NK-92 (cell line): Measurements from ENCODE around the gene ARHGAP11A.

Experiments
- DNase-seq: peaks from one replicate; lab custom pipeline; 2025; ENCODE audit not compliant: unreplicated experiment; lab: John Stamatoyannopoulos, UW

ARHGAP11A gene

GRCh38 chr15:32683906-32684584, 68.7 kb downstream of the ARHGAP11A start:
- no peak for DNase-seq

DNA sequence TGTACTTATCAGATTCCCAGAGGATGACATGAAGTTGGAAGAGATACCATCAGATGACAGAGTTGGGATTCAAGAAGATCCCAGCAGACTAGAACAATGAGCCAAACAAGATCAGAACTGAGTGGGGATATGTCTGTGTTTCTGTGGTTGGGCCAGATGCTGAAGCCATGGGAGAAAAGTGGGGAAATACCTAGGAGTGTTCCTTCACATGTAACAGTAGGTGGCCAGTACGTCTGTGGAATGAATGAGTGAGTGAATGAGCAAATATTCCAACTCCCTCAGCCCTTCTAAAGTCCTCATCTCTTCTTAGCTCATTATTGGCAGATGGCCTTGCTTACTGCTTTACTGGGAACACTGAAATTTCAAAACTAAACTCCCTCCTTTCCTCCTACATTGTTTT, 70.3 kb downstream of the ARHGAP11A start:
- DNase-seq = no peak

- no peak for DNase-seq
Observed at GRCh38 chr15:32687556-32687955, 72.3 kb downstream of the ARHGAP11A start.

DNA sequence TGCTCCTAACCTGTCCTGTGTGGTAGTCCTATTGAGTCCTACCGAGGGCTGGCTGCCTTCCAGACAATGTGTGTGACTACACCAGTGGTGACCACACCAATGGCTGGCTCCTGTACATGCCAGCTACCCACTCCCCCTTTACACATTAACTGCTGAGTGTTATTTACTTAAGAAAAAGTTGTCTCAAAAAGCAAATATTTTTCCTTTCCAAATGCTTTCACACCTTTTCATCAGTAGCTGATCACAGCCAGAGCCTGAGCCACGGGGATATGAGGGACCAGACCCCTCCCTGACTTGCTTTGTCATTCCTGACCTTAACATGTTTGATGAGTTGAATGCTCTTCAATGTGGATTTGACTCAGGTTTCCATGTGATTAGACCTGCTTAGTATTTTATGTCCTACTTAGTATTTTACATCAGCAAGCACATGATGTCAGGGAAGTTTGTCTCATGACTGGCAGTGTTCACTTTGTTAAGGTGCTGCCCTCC, 72.9 kb downstream of the ARHGAP11A start:
- DNase-seq = no peak
